PC-9 (cell line): ENCODE data around the gene MYLK. TPM values are rescaled to one million over a fixed set of nuclear protein-coding genes. Genes with fewer than 3 reads are reported as not detected.
"Not testable (repeated sequence)": the region's sequence is repeated elsewhere in the genome, so short reads cannot be mapped to it uniquely, and the experiment has no call there.

Experiments
- BruUV-seq: library from RNA; stranded (reverse); fragments of 400-500 nt; replicated peaks from 2 replicates; lab custom pipeline; 2021; lab: Mats Ljungman, UMichigan
- CTCF ChIA-PET: fragments of 300-600 bp; sonication (Branson Sonifier 250); formaldehyde crosslinking; loops from one replicate; lab custom pipeline; 2022; ENCODE audit warnings: antibody characterized with exemption; lab: Charles Lee
- POLR2A ChIA-PET: fragments of 300-600 bp; sonication (Branson Sonifier 250); formaldehyde crosslinking; loops from one replicate; lab custom pipeline; 2022; ENCODE audit warnings: antibody characterized with exemption; ENCODE audit not compliant: unreplicated experiment; lab: Charles Lee
- DNase-seq, 2 experiments: peaks; one replicate each; pipeline versions ENCODE4 v3.0.0 to v3.0.0-alpha.2; 2015 to 2022; ENCODE audit warnings: mixed read lengths in 1 of 2
- H2AFZ ChIP-seq: fragments of 200-600 bp; sonication (generic); 2 replicates; pipeline ENCODE4 v1.8.1; 2017; ENCODE audit warnings: antibody characterized with exemption
- H3F3A ChIP-seq: fragments of 200-600 bp; sonication (generic); 2 replicates; pipeline ENCODE4 v1.8.1; 2017; ENCODE audit warnings: antibody characterized with exemption, mild to moderate bottlenecking, low read depth; ENCODE audit not compliant: insufficient read depth
- H3K27ac ChIP-seq: fragments of 200-600 bp; sonication (generic); 2 replicates; pipeline ENCODE4 v1.6.1; 2016; ENCODE audit warnings: mixed run types
- H3K27me3 ChIP-seq: fragments of 200-600 bp; sonication (generic); 2 replicates; pipeline ENCODE4 v1.6.1; 2016; ENCODE audit warnings: low read depth, mixed run types; ENCODE audit not compliant: insufficient read depth
- H3K36me3 ChIP-seq: fragments of 200-600 bp; sonication (generic); 2 replicates; pipeline ENCODE4 v1.6.1; 2016; ENCODE audit warnings: low read depth, mixed run types
- H3K4me1 ChIP-seq: fragments of 200-600 bp; sonication (generic); replicated peaks from 2 replicates; pipeline ENCODE4 v1.6.1; 2016; ENCODE audit warnings: mixed run types; ENCODE audit not compliant: insufficient read depth
- H3K4me2 ChIP-seq: fragments of 200-600 bp; sonication (generic); 2 replicates; pipeline ENCODE4 v1.6.1; 2017; ENCODE audit warnings: mixed run types
- H3K4me3 ChIP-seq: fragments of 200-600 bp; sonication (generic); 2 replicates; pipeline ENCODE4 v1.6.1; 2016; ENCODE audit warnings: mixed run types
- H3K79me2 ChIP-seq: fragments of 200-600 bp; sonication (generic); 2 replicates; pipeline ENCODE4 v1.6.1; 2017; ENCODE audit warnings: low read depth, mixed run types
- H3K9me2 ChIP-seq: fragments of 200-600 bp; sonication (generic); 2 replicates; pipeline ENCODE4 v1.8.1; 2017; ENCODE audit warnings: mild to moderate bottlenecking; ENCODE audit not compliant: insufficient read depth
- H3K9me3 ChIP-seq: fragments of 200-600 bp; sonication (generic); 2 replicates; pipeline ENCODE4 v1.8.1; 2016; ENCODE audit warnings: low read depth; ENCODE audit not compliant: insufficient read depth
- H4K20me1 ChIP-seq: fragments of 200-600 bp; sonication (generic); 2 replicates; pipeline ENCODE4 v1.8.1; 2017; ENCODE audit not compliant: insufficient read depth
- CTCF ChIP-seq: fragments of 200-600 bp; sonication (generic); conservative IDR thresholded peaks from 2 replicates; pipeline ENCODE4 v1.6.1; 2017; ENCODE audit warnings: mixed run types, antibody characterized with exemption, mild to moderate bottlenecking, moderate library complexity
- EZH2 ChIP-seq: fragments of 200-600 bp; sonication (generic); IDR thresholded peaks from 2 replicates; pipeline ENCODE4 v1.8.0; 2017; ENCODE audit warnings: antibody characterized with exemption, low read depth
- intact Hi-C: fragments of 100-400 bp; cut with micrococcal nuclease; formaldehyde crosslinking; loops from one replicate; pipeline ENCODE4 v1.10.0; 2022; ENCODE audit not compliant: unreplicated experiment
- total RNA-seq: library from RNA; stranded (reverse); gene quantifications from 2 replicates; pipeline ENCODE4 v1.2.3, GENCODE V29; 2021

The MYLK gene
- total RNA-seq, 1 experiment from 2014 or later: 0.72 TPM

GRCh38 chr3:123608263-123608937 lies 275.7 kb downstream of the MYLK start:
- BruUV-seq: no TSS peak
- Histone ChIP-seq H3K36me3 (no peaks in the 10 kb centered on the region), H3K9me2 (no peaks in the 10 kb centered on the region; the same call in 1 of the 2 replicates), H3K4me3 (no peak overlapping the region), H3K79me2 (peaks cover 5% of the 10 kb centered on the region; the same call in 1 of the 2 replicates), H2AFZ (no peak overlapping the region), H3K27ac (no peak overlapping the region), H4K20me1 (no peaks in the 10 kb centered on the region), H3F3A (peaks cover 28% of the 10 kb centered on the region), H3K9me3 (no peaks in the 10 kb centered on the region), H3K4me1 (peaks cover 35% of the 10 kb centered on the region), H3K4me2 (no peak overlapping the region), H3K27me3 (no peaks in the 10 kb centered on the region)
- ChIA-PET POLR2A (interaction anchor here (0.6 kb wide), 1 partner anchor 22 kb away, joined by 6 read pairs; no protein-coding TSS in a partner anchor), CTCF (interaction anchor here (0.5 to 0.6 kb wide), 2 partner anchors 21 to 1089 kb away, joined by 3 to 7 read pairs; no protein-coding TSS in a partner anchor)
- DNase-seq: no peak
- TF ChIP-seq EZH2: no peak
- no peak for TF ChIP-seq CTCF
- intact Hi-C loops: no loop called here

GRCh38 chr3:123606527-123606926 lies 277.6 kb downstream of the MYLK start:
- TSS peak; percentile 13 for BruUV-seq
- Histone ChIP-seq H3K4me1 (peaks cover 54% of the 10 kb centered on the region), H3K9me2 (no peaks in the 10 kb centered on the region; the same call in 1 of the 2 replicates), H3F3A (peaks cover 35% of the 10 kb centered on the region), H4K20me1 (no peaks in the 10 kb centered on the region), H3K9me3 (no peaks in the 10 kb centered on the region), H3K4me2 (peak overlapping the region; percentile 62; the same call in 1 of the 2 replicates), H3K27me3 (no peaks in the 10 kb centered on the region), H3K4me3 (no peak overlapping the region), H3K27ac (peak overlapping the region; percentile 95), H3K36me3 (no peaks in the 10 kb centered on the region), H3K79me2 (peaks cover 10% of the 10 kb centered on the region; the same call in 1 of the 2 replicates), H2AFZ (no peak overlapping the region)
- TF ChIP-seq EZH2: no peak
- TF ChIP-seq CTCF: no peak
- no peak for DNase-seq
- intact Hi-C loops: loop anchor here (1.0 kb wide), 1 partner anchor 19 kb away; no protein-coding TSS in a partner anchor
- CTCF ChIA-PET: interaction anchor here (1.1 kb wide), 1 partner anchor 36 kb away, joined by 6 read pairs; no protein-coding TSS in a partner anchor
- POLR2A ChIA-PET: interaction anchor here (1.6 kb wide), 1 partner anchor 20 kb away, joined by 12 read pairs; no protein-coding TSS in a partner anchor

DNA sequence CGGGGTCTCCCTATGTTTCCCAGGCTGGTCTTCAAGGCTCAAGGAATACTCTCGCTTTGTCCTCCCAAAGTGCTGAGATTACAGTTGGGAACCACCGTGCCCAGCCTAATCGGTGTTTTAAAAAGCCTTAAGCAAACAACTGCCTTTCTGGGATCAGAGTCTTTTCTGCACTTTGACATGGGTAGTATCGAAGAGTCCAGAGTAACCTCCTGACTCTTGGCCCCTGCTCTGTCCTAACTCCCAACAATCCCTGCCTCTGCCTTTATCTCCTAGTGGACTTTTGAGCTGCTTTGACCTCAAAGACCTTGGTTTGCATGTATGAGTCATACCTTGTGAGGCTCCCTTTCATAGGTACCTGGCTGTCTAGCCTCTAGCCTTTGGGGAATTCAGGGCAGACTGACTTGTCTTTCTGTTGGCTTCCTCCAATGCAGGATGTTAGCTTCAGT lies 278.3 kb downstream of the MYLK start:
- BruUV-seq: no TSS peak
- no peaks in the 10 kb centered on the region; the same call in 1 of the 2 replicates for H3K9me2 ChIP-seq
- no peak overlapping the region for H3K4me3 ChIP-seq
- peaks cover 61% of the 10 kb centered on the region for H3K4me1 ChIP-seq
- H3K9me3 ChIP-seq: no peaks in the 10 kb centered on the region
- TF ChIP-seq EZH2: no peak
- TF ChIP-seq CTCF: no peak
- intact Hi-C loops: loop anchor here (1.0 kb wide), 1 partner anchor 19 kb away; no protein-coding TSS in a partner anchor
- peak; percentile 57 to 81 for DNase-seq
- peak overlapping the region; percentile 62 for H3K4me2 ChIP-seq
- H3K79me2 ChIP-seq: peaks cover 10% of the 10 kb centered on the region; the same call in 1 of the 2 replicates
- H3K27ac ChIP-seq: peak overlapping the region; percentile 95
- ChIA-PET CTCF (interaction anchor here (1.1 kb wide), 1 partner anchor 36 kb away, joined by 6 read pairs; no protein-coding TSS in a partner anchor), POLR2A (interaction anchor here (0.6 to 1.6 kb wide), 3 partner anchors 19 to 239 kb away, joined by 6 to 12 read pairs (median 7); no protein-coding TSS in a partner anchor)
- H3K27me3 ChIP-seq: no peaks in the 10 kb centered on the region
- no peaks in the 10 kb centered on the region for H3K36me3 ChIP-seq
- H2AFZ ChIP-seq: no peak overlapping the region
- no peaks in the 10 kb centered on the region for H4K20me1 ChIP-seq
- H3F3A ChIP-seq: peaks cover 41% of the 10 kb centered on the region

GRCh38 chr3:123603153-123603552 lies 281.0 kb downstream of the MYLK start:
- H4K20me1 ChIP-seq, H3K27me3 ChIP-seq, CTCF ChIA-PET, H3K9me3 ChIP-seq, H2AFZ ChIP-seq, BruUV-seq, H3K4me3 ChIP-seq, DNase-seq, H3K4me2 ChIP-seq, H3K9me2 ChIP-seq, H3K36me3 ChIP-seq, intact Hi-C loops, H3K27ac ChIP-seq: not testable (repeated sequence)
- H3K4me1 ChIP-seq: peaks cover 69% of the 10 kb centered on the region
- H3K79me2 ChIP-seq: peaks cover 10% of the 10 kb centered on the region; the same call in 1 of the 2 replicates
- POLR2A ChIA-PET: interaction anchor here (1.0 kb wide), 1 partner anchor 17 kb away, joined by 4 read pairs; no protein-coding TSS in a partner anchor
- peaks cover 45% of the 10 kb centered on the region for H3F3A ChIP-seq
